ENCODE data around the gene VSTM5. TPM values are rescaled to one million over a fixed set of nuclear protein-coding genes. Genes with fewer than 3 reads are reported as not detected.

Gene VSTM5
- total RNA-seq, 1 experiment from 2014 or later: not detected

- no peak overlapping the region for H3K4me2 ChIP-seq (ENCODE audit: low read length)
- ChIA-PET RAD21 (ENCODE audit: low non-redundant PET in 1 of 2, low total read pairs in 2 of 2, uncharacterized antibody in 2 of 2, unreplicated experiment in 2 of 2) (interaction anchor here (1.1 to 1.8 kb wide), 3 partner anchors 288 to 610 kb away, joined by 4 to 13 read pairs (median 8); no protein-coding TSS in a partner anchor), POLR2A (interaction anchor here (0.7 to 1.1 kb wide), 2 partner anchors 233 to 602 kb away, joined by 3 read pairs; partner anchors contain the start of gene PANX1), CTCF (interaction anchor here (0.7 to 2.1 kb wide), 41 partner anchors 8 to 1894 kb away, joined by 3 to 54 read pairs (median 4); partner anchors contain the start of genes ANKRD49, FAM76B, MED17 and MRE11)
- no peaks in the 10 kb centered on the region for H3K9me3 ChIP-seq (ENCODE audit: control insufficient read depth in 1 of 2, insufficient read depth in 1 of 2, low read depth in 1 of 2, low read length in 2 of 2)
- BruUV-seq (replicated peaks): no TSS peak
- H3K4me1 ChIP-seq (ENCODE audit: control insufficient read depth in 1 of 2, insufficient read depth in 2 of 2, low read length in 2 of 2): no peaks in the 10 kb centered on the region
- H4K20me1 ChIP-seq (ENCODE audit: insufficient read depth): no peaks in the 10 kb centered on the region
- H3K9ac ChIP-seq (ENCODE audit: low read length): no peak overlapping the region
- no peaks in the 10 kb centered on the region for H3K79me2 ChIP-seq (ENCODE audit: insufficient read depth, low read length)
- DNase-seq (ENCODE audit: low read depth, low spot score) (peak; percentile 59), ATAC-seq (peak; percentile 98)
- TF ChIP-seq CTCF (IDR thresholded peaks at IDR 0.05 in 2 of 3, conservative IDR thresholded peaks at IDR 0.05 in 1 of 3; ENCODE audit: borderline replicate concordance in 1 of 3, insufficient read depth in 1 of 3, low read depth in 2 of 3, low read length in 2 of 3) (peak; percentile 59 to 79 (median 65); a peak in 5 of 6 replicates), SIN3A (IDR thresholded peaks at IDR 0.05; ENCODE audit: low read depth) (no peak), RAD21 (IDR thresholded peaks at IDR 0.05; ENCODE audit: low read depth) (peak; percentile 90), ELF1 (IDR thresholded peaks at IDR 0.05; ENCODE audit: borderline replicate concordance, low read depth) (no peak)
- no peaks in the 10 kb centered on the region for H3K36me3 ChIP-seq (ENCODE audit: control insufficient read depth in 1 of 2, insufficient read depth in 2 of 2, low read length in 2 of 2)
- H3K27me3 ChIP-seq (ENCODE audit: insufficient read depth, low read length): 0 out of 2 replicates have a peak, but pooled peaks cover 6% of the 10 kb centered on the region
- H2AFZ ChIP-seq (ENCODE audit: low read depth, low read length, poor library complexity, severe bottlenecking): no peak overlapping the region
- no peak overlapping the region for H3K4me3 ChIP-seq (replicated peaks in 1 of 2; ENCODE audit: low read depth in 1 of 2, low read length in 2 of 2)
- H3K9me2 ChIP-seq (ENCODE audit: insufficient read depth): no peaks in the 10 kb centered on the region
- H3K27ac ChIP-seq (ENCODE audit: low read depth, low read length): no peak overlapping the region
- intact Hi-C loops (cut with micrococcal nuclease): loop anchor here (1.0 to 10.0 kb wide), 4 partner anchors 287 to 609 kb away; no protein-coding TSS in a partner anchor
Measured at GRCh38 chr11:93895106-93895862, 44.9 kb upstream of the VSTM5 start.

All from HCT116 (cell line).